Effector CD8-positive, alpha-beta T cell (primary cell): ENCODE results near the gene EPN2.

Experiments
- DNase-seq: peaks from one replicate; lab custom pipeline; 2025; lab: John Stamatoyannopoulos, UW

EPN2 gene

DNA sequence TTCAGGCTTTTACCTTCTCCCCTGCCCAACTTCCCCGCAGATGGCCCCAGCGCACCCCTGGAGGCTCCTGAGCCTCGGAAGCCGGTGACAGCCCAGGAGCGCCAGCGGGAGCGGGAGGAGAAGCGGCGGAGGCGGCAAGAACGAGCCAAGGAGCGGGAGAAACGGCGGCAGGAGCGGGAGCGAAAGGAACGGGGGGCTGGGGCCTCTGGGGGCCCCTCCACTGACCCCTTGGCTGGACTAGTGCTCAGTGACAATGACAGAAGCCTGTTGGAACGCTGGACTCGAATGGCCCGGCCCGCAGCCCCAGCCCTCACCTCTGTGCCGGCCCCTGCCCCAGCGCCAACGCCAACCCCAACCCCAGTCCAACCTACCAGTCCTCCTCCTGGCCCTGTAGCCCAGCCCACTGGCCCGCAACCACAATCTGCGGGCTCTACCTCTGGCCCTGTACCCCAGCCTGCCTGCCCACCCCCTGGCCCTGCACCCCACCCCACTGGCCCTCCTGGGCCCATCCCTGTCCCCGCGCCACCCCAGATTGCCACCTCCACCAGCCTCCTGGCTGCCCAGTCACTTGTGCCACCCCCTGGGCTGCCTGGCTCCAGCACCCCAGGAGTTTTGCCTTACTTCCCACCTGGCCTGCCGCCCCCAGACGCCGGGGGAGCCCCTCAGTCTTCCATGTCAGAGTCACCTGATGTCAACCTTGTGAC, 144.7 kb downstream of the EPN2 start:
- no peak for DNase-seq

DNA sequence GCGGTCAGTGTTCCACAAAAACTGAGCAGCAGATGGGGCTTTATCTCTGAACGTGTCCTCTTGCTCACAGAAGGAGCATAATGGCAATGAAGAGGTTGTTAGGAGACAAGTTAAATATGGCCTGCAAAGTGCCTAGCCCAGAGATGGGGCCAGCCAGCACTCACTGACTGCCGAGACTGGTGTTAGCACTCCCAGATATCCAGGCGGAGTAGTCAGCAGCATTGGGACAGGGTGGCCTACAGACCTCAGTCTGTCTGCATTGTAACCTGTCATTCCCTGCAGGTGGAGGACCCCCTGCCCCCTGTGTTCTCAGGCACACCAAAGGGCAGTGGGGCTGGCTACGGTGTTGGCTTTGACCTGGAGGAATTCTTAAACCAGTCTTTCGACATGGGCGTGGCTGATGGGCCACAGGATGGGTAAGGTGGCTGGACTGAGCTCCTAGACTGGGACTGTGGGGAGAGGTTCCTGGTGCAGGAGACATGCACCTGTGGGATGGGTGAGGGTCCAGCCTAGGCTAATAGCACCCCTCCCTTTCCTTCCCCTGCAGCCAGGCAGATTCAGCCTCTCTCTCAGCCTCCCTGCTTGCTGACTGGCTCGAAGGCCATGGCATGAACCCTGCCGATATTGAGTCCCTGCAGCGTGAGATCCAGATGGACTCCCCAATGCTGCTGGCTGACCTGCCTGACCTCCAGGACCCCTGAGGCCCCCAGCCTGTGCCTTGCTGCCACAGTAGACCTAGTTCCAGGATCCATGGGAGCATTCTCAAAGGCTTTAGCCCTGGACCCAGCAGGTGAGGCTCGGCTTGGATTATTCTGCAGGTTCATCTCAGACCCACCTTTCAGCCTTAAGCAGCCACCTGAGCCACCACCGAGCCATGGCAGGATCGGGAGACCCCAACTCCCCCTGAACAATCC, 145.6 kb downstream of the EPN2 start:
- no peak for DNase-seq

DNA sequence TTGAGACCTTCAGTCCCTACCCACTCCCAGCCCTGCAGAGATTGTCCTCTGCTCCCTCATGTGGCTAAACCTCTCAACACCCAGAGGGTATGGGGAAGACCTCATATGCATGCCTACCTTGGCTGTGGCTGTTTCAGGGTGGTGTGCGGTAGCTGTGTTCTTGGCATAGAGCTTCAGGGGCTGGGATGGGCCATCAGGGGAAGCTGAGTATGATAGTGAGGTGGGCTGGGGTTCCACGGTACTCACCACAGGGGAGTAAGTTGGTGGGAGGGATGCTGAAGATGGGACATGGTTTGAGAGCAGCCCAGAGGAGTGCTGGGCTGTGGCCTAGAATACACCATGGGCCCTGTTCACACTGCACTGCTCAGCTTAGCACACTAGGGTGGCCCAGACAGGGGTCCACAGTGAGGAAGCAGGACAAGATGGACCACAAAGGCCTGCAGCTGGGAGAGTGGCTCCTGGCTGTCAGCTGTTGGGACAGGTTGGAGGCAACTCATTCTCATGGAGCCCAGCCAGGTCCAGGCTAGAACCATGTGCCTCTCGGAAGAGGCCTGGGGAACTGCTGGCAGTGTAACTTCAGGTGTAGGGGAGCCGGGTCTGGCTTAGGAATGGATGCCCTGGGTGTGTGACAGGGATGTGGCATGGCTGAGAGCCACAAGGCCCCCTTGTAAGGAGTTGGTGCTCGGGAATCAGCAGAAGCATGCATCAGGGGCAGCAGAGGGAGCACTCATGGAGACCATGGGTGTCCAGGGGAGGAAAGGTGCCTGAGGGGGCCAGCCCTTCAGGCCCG, 146.7 kb downstream of the EPN2 start:
- DNase-seq: no peak

DNA sequence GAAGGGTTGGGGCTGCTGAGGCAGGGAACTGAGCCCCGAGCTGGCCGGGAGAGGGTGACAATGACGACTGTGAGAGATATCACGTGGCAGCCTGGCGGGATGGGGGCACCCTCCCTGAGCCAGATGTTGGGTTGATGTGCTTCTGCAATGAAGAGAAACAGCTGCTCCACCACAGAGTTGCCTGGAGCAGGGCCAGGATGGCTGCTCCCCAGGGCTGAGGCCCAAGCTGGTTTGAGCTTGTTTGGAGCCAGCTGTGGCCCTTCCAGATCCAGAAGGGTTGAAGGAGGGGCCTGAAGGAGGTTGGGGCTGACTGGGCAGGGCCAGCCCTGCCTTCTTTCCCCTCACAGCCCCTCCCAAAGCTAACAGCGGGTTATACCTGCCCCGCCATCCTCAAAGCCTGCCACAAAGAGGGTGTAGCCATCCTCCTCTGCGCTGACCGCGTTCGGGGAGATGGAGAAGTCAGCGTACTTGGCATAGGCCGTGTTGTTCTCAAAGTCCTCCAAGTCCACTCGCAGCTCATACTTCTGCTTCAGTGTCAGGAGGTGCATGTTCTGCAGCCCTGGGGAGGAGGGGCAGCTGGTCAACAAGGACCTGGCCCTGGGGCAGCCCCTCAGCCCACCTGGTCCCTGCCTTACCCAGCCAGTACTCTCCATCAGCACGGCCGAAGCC, 147.7 kb downstream of the EPN2 start:
- no peak for DNase-seq

DNA sequence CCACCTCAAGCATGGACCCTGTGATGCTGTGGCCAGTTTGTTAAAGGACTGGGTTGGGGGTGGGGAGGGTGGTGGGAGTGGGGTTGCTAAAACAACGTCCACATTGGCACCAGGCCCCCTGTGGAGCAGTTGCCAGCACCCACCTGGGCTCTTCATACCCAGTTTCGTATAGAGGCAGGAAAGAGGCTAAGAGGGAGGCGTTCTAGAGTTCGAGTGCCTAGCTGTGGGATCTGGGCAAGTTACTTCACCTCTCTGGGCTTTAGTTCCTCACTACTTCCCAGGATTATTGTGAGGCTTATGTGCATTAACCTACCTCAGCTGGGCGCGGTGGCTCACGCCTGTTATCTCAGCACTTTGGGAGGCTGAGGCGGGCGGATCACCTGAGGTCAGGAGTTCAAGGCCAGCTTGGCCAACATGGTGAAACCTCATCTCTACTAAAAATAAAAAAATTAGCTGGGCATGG, 148.4 kb downstream of the EPN2 start:
- no peak for DNase-seq
